SU-DHL-6 (cell line): Measurements from ENCODE around the gene RCCD1.

Experiments used
- CTCF ChIP-seq: fragments of 200-600 bp; sonication (generic); IDR thresholded peaks from one replicate; pipeline ENCODE4 v1.5.1; 2017; ENCODE audit warnings: antibody characterized with exemption, mild to moderate bottlenecking, low read length, moderate library complexity; ENCODE audit not compliant: insufficient read depth, poor library complexity, severe bottlenecking
- EZH2phosphoT487 ChIP-seq: fragments of 200-600 bp; sonication (generic), shearing (Covaris generic); conservative IDR thresholded peaks from 2 replicates; pipeline ENCODE4 v1.6.1; 2018; ENCODE audit warnings: mild to moderate bottlenecking, antibody characterized with exemption, low read length, moderate library complexity, mixed read lengths

GRCh38 chr15:90990446-90990845 is 35.8 kb downstream of the RCCD1 start:
- TF ChIP-seq CTCF, result no peak
- TF ChIP-seq EZH2phosphoT487, result no peak
